ENCODE results near the gene RPL9.
A peak's percentile ranks its signal among the peaks of the same experiment; 100 is the strongest.
"Not testable (repeated sequence)": the region's sequence is repeated elsewhere in the genome, so short reads cannot be mapped to it uniquely, and the experiment has no call there.

RPL9 gene

GRCh38 chr4:39467464-39467863 lies 8.7 kb upstream of the RPL9 start:
- no peak for DNase-seq (ENCODE audit: low read depth, low spot score)
- no peak overlapping the region for H3K27ac ChIP-seq

- DNase-seq (ENCODE audit: low read depth, low spot score) = no peak
- H3K27ac ChIP-seq = peak overlapping the region; percentile 25
Observed at GRCh38 chr4:39466747-39467146, 8.0 kb upstream of the RPL9 start.

- no peak for DNase-seq (ENCODE audit: low read depth, low spot score)
- H3K27ac ChIP-seq = no peak overlapping the region
Observed at GRCh38 chr4:39464886-39465501, 6.3 kb upstream of the RPL9 start.

- peak overlapping the region; percentile 88 for H3K27ac ChIP-seq
- not testable (repeated sequence) for DNase-seq (ENCODE audit: low read depth, low spot score)
Observed at GRCh38 chr4:39458161-39458504, 589 bp downstream of the RPL9 start.

GRCh38 chr4:39456946-39457763 lies 1.6 kb downstream of the RPL9 start:
- DNase-seq (ENCODE audit: low read depth, low spot score) = no peak
- peak overlapping the region; percentile 88 for H3K27ac ChIP-seq

GRCh38 chr4:39455486-39455885 lies 3.2 kb downstream of the RPL9 start:
- DNase-seq (ENCODE audit: low read depth, low spot score) = no peak
- no peak overlapping the region for H3K27ac ChIP-seq

- DNase-seq (ENCODE audit: low read depth, low spot score) = no peak
- no peak overlapping the region for H3K27ac ChIP-seq
Observed at GRCh38 chr4:39453738-39454137, 5.0 kb downstream of the RPL9 start.

GRCh38 chr4:39452860-39453587 lies 5.7 kb downstream of the RPL9 start:
- no peak overlapping the region for H3K27ac ChIP-seq
- DNase-seq (ENCODE audit: low read depth, low spot score) = no peak

GRCh38 chr4:39452153-39452859 lies 6.4 kb downstream of the RPL9 start:
- H3K27ac ChIP-seq = no peak overlapping the region

GRCh38 chr4:39451423-39452023 lies 7.2 kb downstream of the RPL9 start:
- no peak overlapping the region for H3K27ac ChIP-seq

More at GRCh38 chr4:39452153-39452859, 6.4 kb downstream of the RPL9 start:
- no peak for DNase-seq (ENCODE audit: low read depth, low spot score)

GRCh38 chr4:39450618-39451017 lies 8.1 kb downstream of the RPL9 start:
- H3K27ac ChIP-seq = peak overlapping the region; percentile 10
- DNase-seq (ENCODE audit: low read depth, low spot score) = no peak

More at GRCh38 chr4:39451423-39452023, 7.2 kb downstream of the RPL9 start:
- no peak for DNase-seq (ENCODE audit: low read depth, low spot score)

- DNase-seq (ENCODE audit: low read depth, low spot score) = no peak
- H3K27ac ChIP-seq = peak overlapping the region; percentile 40
Observed at GRCh38 chr4:39446842-39447573, 11.7 kb downstream of the RPL9 start.

GRCh38 chr4:39446483-39446841 lies 12.3 kb downstream of the RPL9 start:
- DNase-seq (ENCODE audit: low read depth, low spot score) = no peak
- peak overlapping the region; percentile 40 for H3K27ac ChIP-seq

GRCh38 chr4:39442998-39443397 lies 15.7 kb downstream of the RPL9 start:
- H3K27ac ChIP-seq = no peak overlapping the region
- DNase-seq (ENCODE audit: low read depth, low spot score) = no peak

- no peak overlapping the region for H3K27ac ChIP-seq
- no peak for DNase-seq (ENCODE audit: low read depth, low spot score)
Observed at GRCh38 chr4:39441593-39441992, 17.1 kb downstream of the RPL9 start.

- H3K27ac ChIP-seq = no peak overlapping the region
- no peak for DNase-seq (ENCODE audit: low read depth, low spot score)
Observed at GRCh38 chr4:39435659-39436563, 22.8 kb downstream of the RPL9 start.

- no peak for DNase-seq (ENCODE audit: low read depth, low spot score)
- H3K27ac ChIP-seq = no peak overlapping the region
Observed at GRCh38 chr4:39433878-39434492, 24.7 kb downstream of the RPL9 start.

All from epithelial cell of prostate (primary cell).